ENCODE results near the gene DHCR7.

DHCR7 gene

DNA sequence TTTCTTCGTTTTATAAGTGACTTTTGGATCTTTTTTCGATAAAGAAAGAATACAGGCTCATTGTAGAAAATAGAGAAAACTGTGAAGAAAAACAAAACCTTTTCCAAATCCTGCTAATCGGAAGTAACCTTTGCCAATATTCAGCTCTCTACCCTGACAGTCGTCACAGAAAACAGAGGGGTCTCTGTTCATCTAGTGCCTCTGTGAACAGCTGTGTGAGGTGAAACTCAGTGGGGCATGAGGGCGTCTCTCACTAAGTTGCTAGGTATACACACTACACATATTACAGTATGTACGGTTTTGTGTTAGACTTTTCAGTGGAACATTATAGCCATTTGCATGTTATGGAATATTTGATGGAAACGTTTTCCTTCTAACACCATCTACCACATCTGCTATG is 39.4 kb downstream of the DHCR7 start:
- no peak for TF ChIP-seq POLR2A (IDR thresholded peaks at IDR 0.05; ENCODE audit: low read depth, low read length)
- DNase-seq (ENCODE audit: insufficient read length, low spot score) (no peak), FAIRE-seq (no peak)

DNA sequence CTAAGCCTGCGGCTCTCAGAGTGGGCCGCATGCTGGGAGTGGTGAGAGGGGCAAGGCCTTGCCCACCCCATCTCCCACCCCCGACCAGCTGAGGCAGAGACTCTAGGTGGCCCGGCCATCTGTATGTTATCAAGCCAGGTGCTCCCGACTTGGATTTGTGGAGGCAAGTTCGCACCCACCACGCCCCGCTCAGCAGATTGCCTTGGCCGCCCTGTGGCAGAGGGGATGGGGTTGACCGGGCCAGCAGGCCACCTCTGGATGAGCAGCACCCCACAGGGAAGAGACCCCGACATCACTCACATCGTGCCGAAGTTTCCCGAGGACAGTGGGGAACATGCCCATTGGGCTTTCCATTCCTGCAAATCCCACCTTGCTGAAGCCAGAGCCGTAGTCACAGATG is 40.8 kb downstream of the DHCR7 start:
- FAIRE-seq: no peak
- no peak for DNase-seq (ENCODE audit: insufficient read length, low spot score)
- no peak for TF ChIP-seq POLR2A (IDR thresholded peaks at IDR 0.05; ENCODE audit: low read depth, low read length)

DNA sequence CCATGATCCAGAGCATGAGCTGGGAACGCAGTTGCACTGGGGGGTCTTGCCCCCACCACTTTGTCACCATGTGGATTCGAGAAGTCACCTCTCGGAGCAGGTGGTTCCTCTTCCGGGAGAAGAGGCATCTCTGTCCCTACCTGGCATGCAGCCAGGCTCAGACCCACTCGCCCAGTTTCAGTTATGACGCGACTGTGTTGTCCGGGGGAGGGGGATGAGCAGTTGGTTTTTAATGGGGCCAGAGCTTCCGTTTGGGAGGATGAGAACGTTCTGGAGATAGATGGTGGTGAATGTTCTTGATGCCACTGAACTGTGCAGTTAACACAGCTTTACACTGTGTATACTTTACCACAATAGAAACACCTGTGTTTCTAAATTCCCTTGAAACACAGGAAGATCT is 41.5 kb downstream of the DHCR7 start:
- FAIRE-seq (no peak), DNase-seq (ENCODE audit: insufficient read length, low spot score) (no peak)
- TF ChIP-seq POLR2A (IDR thresholded peaks at IDR 0.05; ENCODE audit: low read depth, low read length): no peak

DNA sequence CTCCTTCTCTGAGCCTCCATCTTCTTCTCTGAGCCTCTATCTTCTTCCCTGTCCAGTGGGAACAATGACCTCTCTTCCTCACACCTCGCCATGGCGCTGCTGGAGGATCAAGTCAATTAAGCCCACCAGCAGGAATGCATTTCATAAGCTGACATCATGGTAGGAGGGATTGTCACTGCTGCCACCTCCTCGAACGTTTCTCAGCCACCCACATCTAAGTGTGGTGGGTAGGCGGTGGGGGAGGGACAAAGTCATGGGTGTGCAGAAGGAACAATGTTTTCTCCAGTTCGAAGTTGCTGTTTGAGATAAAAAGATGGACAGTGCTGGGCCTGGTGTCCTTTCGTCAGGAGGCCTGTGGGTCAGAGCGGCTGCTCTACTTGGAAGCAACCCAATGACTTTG is 44.0 kb downstream of the DHCR7 start:
- TF ChIP-seq POLR2A (IDR thresholded peaks at IDR 0.05; ENCODE audit: low read depth, low read length): no peak
- FAIRE-seq (no peak), DNase-seq (ENCODE audit: insufficient read length, low spot score) (no peak)

DNA sequence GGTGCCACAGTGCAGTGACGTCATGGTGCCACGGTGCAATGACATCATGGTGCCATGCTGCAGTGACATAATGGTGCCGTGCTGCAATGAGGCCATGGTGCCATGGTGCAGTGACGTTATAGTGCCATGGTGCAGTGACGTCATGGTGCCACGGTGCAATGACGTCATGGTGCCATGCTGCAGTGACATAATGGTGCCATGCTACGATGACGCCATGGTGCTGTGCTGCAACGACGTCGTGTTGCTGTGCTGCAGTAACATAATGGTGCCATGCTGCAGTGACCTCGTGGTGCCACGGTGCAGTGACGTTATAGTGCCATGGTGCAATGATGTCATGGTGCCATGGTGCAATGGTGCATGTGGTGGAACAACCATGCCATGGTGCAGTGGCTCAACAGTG is 45.3 kb downstream of the DHCR7 start:
- no peak for TF ChIP-seq POLR2A (IDR thresholded peaks at IDR 0.05; ENCODE audit: low read depth, low read length)
- FAIRE-seq: no peak

DNA sequence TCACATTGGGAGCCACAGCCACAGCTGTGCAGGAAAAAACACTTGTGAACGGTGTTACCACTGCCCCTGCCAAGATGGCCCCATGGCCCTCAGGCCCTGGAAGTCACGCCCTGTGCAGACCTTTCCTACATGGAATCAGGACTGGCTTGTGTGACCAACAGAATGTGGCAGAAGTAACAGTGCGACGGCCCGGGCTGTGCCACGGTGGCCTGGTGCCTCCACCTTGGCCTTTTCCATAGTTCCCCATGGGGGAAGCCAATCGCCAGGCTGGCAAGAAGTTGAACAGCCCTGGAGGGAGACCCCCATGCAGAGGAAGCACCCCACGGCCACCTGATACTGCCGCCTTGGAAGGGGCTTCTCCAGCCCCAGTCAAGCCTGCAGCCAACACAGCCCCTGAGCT is 48.0 kb downstream of the DHCR7 start:
- no peak for DNase-seq (ENCODE audit: insufficient read length, low spot score)
- TF ChIP-seq POLR2A (IDR thresholded peaks at IDR 0.05; ENCODE audit: low read depth, low read length): no peak
- FAIRE-seq: no peak

More for the DNA sequence above, 45.3 kb downstream of the DHCR7 start:
- no peak for DNase-seq (ENCODE audit: insufficient read length, low spot score)

DNA sequence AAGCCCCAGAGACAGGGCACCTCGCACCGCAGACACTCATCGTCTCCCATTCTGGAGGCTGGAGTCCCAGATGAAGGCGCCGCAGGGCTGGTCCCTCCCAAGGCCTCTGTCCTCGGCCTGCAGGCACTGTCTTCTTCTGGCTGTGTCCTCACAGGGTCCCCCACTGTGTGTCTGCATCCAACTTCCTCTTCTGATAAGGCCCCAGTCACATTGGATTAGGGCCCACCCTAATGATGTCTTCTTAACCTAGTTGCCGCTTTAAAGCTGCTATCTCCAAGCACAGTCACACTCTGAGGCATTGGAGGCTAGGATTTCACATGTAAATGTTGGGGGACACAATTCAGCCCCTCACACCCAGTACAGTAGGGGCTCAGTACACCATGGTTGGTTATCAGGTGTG is 48.9 kb downstream of the DHCR7 start:
- DNase-seq (ENCODE audit: insufficient read length, low spot score) (no peak), FAIRE-seq (no peak)
- no peak for TF ChIP-seq POLR2A (IDR thresholded peaks at IDR 0.05; ENCODE audit: low read depth, low read length)

DNA sequence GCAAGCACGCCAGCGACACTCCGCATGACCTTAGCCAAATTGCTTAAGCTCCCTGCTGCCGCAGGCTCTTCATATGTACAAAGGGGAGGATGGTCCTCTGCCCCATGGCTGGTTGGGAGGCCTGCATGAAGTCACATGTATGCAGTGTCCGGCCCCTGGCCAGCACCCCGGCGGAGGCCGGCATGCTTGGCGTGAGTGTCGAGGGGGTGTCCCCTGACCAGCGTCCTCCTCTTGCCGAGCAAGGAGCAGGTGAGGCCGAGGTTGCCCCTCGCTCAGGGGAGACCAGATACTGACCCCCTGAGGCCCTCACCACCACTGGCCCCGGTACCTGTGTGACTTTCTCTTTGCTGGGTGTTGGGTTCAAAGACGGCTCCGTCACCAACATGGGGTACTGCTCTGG is 50.2 kb downstream of the DHCR7 start:
- DNase-seq (ENCODE audit: insufficient read length, low spot score) (no peak), FAIRE-seq (no peak)
- TF ChIP-seq POLR2A (IDR thresholded peaks at IDR 0.05; ENCODE audit: low read depth, low read length): no peak

DNA sequence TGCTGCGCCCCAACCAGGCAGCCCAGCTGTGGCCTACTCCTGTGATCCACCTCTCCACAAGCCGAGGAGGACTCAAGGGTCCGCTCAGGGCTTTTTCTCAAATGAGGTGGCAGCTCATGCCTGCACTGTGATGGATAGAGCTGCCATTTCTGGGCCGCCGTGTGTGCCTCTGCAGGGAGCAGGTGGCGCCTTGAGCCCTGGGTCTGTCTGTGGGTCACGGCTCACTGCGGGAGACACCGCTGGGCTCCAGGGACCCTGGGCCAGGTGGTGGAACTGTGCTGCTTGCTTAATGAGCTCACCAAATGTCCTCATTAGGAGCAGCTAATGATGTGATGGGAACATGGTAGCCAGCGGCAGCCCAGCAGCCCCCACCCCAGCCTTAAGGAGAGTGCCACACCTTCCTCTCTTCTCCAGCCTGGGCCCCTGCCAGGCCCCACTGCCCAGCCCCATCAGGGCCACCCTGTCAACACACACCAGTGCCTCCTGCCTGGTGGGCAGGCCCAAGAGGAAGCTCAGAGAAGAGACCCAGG is 50.8 kb downstream of the DHCR7 start:
- TF ChIP-seq POLR2A (IDR thresholded peaks at IDR 0.05; ENCODE audit: low read depth, low read length): no peak
- no peak for DNase-seq (ENCODE audit: insufficient read length, low spot score)
- no peak for FAIRE-seq

DNA sequence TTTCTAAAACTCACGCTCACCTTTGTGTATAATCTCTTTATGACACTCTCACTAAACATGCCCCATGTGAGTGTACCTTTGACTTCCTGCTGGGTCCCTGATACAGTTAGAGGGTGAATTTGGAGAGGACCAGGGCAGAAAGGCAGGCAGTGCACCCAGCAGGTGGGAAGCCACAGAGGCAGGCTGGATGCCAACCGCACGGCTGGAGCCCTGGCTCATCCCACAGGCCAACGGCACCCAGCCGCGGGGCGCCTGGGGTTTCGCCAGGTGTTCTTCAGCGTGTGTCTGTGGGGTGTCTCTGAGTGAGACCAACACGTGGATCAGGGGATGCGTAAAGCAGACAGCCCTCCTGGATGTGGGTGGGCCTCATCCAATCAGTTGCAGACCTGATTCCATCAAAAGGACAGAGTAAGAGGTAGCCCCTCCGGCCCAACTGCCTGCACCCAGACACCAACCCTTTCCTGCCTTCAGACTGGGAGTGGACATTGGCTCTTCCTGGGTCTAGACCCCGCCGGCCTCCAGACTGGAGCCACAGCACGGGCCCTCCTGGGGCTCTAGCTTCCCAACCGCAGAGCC is 51.6 kb downstream of the DHCR7 start:
- no peak for TF ChIP-seq POLR2A (IDR thresholded peaks at IDR 0.05; ENCODE audit: low read depth, low read length)
- FAIRE-seq (no peak), DNase-seq (ENCODE audit: insufficient read length, low spot score) (peak; percentile 54)

DNA sequence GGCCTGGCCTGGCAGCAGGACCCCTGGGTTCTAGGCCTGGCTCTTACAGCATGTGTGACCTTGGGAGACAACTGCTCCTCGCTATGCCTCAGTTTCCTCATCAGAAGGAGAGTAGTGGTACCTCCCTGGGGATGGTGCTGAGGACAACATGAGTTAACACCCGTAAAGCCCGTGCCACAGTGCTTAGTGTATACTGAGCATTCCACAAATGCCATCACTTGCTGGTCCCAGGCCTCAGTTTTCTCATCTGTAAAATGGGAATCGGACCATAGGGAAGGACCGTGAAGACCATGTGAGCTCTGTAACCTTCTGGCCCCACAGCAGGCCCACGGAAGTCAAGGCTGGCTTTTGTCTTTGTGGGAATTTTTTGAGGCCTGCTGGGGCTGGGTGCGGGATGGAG is 52.4 kb downstream of the DHCR7 start:
- DNase-seq (ENCODE audit: insufficient read length, low spot score): no peak
- TF ChIP-seq POLR2A (IDR thresholded peaks at IDR 0.05; ENCODE audit: low read depth, low read length): no peak
- FAIRE-seq: no peak

DNA sequence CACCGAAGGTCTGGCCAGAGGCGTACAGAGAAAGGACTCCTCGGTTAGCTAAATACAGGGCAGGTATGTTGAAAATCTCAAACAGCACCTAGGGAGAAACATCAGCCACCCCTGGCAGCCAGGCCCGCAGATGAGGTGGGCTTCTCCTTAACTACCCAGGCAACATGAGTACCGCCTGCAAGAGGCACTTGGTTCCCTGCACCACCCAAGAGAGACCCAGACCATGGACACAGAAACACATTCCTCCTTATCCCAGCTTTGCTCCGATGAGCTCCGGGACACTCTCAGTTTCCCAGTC is 53.0 kb downstream of the DHCR7 start:
- no peak for FAIRE-seq
- no peak for DNase-seq (ENCODE audit: insufficient read length, low spot score)
- TF ChIP-seq POLR2A (IDR thresholded peaks at IDR 0.05; ENCODE audit: low read depth, low read length): no peak

DNA sequence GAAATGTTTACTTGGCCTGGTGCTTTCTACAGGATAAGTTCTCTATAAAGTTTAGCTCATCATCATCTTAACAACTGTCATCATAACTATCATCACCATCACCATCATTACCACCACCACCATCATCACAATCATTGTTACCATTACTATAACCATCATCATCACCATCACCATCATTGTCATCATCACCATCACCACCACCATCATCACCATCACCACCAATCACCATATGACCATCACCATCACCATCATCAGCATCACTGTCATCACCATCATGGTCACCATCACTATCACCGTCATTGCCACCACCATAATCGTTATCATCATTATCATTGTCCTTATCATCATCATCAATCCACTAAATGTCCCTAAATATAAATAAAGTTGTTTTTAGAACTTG is 54.9 kb downstream of the DHCR7 start:
- DNase-seq (ENCODE audit: insufficient read length, low spot score): no peak
- no peak for TF ChIP-seq POLR2A (IDR thresholded peaks at IDR 0.05; ENCODE audit: low read depth, low read length)
- FAIRE-seq: no peak

DNA sequence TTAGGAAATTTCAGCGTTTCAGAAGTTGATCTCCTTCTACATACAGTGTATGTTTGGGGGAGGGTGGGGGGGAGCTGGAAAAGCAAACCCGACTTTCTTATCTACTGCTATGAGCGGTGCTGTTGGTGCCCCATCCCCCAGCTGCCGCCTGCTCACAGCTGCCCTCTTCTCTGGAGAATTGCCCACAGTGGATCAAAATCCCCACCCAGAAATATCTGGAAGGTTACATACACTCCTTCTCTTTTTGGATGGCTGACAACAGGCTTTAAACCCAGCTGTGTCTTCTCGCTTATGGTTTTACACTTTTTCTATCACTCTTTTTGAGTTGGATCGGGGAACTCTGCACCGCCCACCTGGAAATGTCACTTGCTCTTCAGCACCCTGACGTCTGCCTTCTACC is 56.4 kb downstream of the DHCR7 start:
- no peak for DNase-seq (ENCODE audit: insufficient read length, low spot score)
- TF ChIP-seq POLR2A (IDR thresholded peaks at IDR 0.05; ENCODE audit: low read depth, low read length): no peak
- no peak for FAIRE-seq

DNA sequence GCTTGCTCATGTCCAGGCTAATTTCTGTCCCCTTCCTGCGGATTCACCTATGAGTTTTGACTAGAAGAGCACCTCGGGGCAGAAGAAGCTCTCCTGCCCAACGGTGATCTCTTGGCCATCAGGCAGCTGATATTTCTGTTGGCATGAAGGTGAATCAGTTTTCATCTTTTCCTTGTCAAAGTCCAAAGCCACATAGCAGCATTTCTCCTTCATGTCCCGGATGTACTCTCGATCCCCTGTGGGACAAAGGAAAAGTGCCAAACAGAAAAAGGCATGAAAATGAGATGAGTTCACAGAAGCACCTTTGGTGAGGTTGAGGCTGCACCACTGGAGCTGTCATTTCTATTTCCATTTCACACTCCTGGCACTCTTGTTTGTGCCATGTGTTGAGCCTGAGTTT is 56.8 kb downstream of the DHCR7 start:
- TF ChIP-seq POLR2A (IDR thresholded peaks at IDR 0.05; ENCODE audit: low read depth, low read length): no peak
- DNase-seq (ENCODE audit: insufficient read length, low spot score) (no peak), FAIRE-seq (no peak)

DNA sequence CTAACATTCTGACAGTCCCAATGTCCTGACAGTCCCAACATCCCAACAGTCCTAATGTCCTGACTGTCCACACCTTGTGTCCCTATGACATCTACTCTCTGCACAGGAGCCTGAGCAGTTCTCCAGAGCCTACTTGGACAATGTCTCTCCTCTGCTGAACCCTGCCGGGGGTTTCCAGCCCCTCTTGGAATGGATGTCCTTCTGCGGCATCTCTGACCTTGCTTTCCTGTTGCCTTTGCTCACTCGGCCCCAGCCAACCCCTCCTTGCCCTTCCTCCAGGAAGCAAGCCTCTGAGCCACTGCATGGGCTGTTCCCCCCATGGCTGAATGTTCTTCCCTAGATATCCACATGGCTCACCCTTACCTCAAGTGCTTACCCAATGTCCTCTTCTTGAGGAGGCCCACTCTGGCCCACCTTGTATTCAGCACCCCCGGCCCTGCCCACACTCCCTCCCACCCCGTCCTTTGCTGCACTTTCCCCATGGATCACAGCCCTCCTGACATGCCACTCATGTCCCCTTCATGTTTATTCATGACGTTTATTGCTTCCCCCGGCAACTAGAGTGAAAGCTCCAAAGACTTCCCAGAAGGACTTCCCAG is 59.5 kb downstream of the DHCR7 start:
- no peak for TF ChIP-seq POLR2A (IDR thresholded peaks at IDR 0.05; ENCODE audit: low read depth, low read length)
- FAIRE-seq (no peak), DNase-seq (ENCODE audit: insufficient read length, low spot score) (no peak)

Data from H54 (cell line).